PFSK-1 (cell line): Measurements from ENCODE around the gene ACTL7B.

Source experiments
- POLR2AphosphoS5 ChIP-seq: IDR thresholded peaks from 2 replicates; pipeline ENCODE4 v1.6.1; 2012; ENCODE audit warnings: low read depth, mild to moderate bottlenecking, control low read depth, low read length, moderate library complexity
- SIN3A ChIP-seq: IDR thresholded peaks from 2 replicates; pipeline ENCODE4 v1.6.1; 2012; ENCODE audit warnings: mild to moderate bottlenecking, low read length, moderate library complexity, borderline replicate concordance; ENCODE audit not compliant: insufficient read depth
- TAF1 ChIP-seq: IDR thresholded peaks from 2 replicates; pipeline ENCODE4 v1.6.1; 2012; ENCODE audit warnings: low read length, control low read depth, borderline replicate concordance; ENCODE audit not compliant: insufficient read depth
- TF ChIP-seq, protein P1 (sequence below), 2 experiments: IDR thresholded peaks; 2 replicates each; pipeline versions ENCODE4 v1.6.1 to v1.8.0; 2011 to 2012; ENCODE audit warnings: low read depth in 2 of 2, low read length in 2 of 2, control low read depth in 1 of 2, inconsistent platforms in 1 of 2, mild to moderate bottlenecking in 1 of 2, moderate library complexity in 1 of 2; ENCODE audit not compliant: insufficient read depth in 1 of 2

DNA sequence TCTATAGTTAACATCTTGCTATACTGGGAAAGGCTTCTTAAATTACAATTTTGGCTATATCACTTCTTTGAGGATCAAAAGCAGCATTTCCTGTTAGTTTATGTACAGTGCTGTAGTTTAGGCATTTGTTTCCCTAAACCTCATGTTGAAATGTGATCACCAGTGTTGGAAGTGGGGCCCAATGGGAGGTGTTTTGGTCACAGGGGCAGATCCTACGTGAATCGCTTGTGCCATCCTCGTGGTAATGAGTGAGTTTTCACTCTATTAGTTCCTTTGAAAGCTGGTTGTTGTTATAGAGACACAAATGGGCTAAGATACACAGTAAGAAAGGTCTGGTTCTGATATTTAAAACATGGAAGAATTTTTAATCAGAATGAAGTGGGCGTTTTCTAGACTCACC is 12.0 kb upstream of the ACTL7B start:
- TF ChIP-seq POLR2AphosphoS5 (no peak), TAF1 (no peak), SIN3A (no peak)
- TF ChIP-seq, protein P1, sequence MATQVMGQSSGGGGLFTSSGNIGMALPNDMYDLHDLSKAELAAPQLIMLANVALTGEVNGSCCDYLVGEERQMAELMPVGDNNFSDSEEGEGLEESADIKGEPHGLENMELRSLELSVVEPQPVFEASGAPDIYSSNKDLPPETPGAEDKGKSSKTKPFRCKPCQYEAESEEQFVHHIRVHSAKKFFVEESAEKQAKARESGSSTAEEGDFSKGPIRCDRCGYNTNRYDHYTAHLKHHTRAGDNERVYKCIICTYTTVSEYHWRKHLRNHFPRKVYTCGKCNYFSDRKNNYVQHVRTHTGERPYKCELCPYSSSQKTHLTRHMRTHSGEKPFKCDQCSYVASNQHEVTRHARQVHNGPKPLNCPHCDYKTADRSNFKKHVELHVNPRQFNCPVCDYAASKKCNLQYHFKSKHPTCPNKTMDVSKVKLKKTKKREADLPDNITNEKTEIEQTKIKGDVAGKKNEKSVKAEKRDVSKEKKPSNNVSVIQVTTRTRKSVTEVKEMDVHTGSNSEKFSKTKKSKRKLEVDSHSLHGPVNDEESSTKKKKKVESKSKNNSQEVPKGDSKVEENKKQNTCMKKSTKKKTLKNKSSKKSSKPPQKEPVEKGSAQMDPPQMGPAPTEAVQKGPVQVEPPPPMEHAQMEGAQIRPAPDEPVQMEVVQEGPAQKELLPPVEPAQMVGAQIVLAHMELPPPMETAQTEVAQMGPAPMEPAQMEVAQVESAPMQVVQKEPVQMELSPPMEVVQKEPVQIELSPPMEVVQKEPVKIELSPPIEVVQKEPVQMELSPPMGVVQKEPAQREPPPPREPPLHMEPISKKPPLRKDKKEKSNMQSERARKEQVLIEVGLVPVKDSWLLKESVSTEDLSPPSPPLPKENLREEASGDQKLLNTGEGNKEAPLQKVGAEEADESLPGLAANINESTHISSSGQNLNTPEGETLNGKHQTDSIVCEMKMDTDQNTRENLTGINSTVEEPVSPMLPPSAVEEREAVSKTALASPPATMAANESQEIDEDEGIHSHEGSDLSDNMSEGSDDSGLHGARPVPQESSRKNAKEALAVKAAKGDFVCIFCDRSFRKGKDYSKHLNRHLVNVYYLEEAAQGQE (IDR thresholded peaks at IDR 0.05; ENCODE audit: insufficient read depth in 1 of 2, low read depth in 2 of 2, low read length in 2 of 2) = no peak
